NB4 (cell line): ENCODE data around the gene BARX1.

ENCODE experiments used
- POLR2A ChIP-seq: IDR thresholded peaks from 2 replicates; pipeline ENCODE4 v1.6.1; 2011; ENCODE audit warnings: mild to moderate bottlenecking; ENCODE audit not compliant: insufficient read length; ENCODE audit errors: extremely low read depth
- TF ChIP-seq, protein P1 (sequence below): IDR thresholded peaks from one replicate; pipeline ENCODE4 v1.5.1; 2012; ENCODE audit warnings: low read depth, low read length

DNA sequence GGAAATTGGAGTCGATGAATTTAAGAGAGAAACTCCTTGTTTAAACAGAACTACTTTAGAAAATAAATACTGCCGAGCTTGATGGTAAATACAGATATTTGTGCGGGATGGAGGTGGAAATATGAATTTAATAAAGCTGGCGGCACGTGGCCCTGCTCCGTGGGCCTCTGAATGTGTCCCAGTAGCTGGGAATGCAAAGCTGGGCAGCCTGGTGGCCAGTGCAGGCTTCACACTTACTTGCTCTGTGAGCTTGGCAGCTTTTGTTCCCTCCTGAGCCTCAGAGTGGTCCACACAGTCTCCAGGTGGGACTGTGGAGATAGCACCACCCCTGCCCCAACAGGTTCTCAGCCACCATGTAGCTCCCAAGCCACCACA lies 45.9 kb downstream of the BARX1 start:
- no peak for TF ChIP-seq POLR2A
- TF ChIP-seq, protein P1, sequence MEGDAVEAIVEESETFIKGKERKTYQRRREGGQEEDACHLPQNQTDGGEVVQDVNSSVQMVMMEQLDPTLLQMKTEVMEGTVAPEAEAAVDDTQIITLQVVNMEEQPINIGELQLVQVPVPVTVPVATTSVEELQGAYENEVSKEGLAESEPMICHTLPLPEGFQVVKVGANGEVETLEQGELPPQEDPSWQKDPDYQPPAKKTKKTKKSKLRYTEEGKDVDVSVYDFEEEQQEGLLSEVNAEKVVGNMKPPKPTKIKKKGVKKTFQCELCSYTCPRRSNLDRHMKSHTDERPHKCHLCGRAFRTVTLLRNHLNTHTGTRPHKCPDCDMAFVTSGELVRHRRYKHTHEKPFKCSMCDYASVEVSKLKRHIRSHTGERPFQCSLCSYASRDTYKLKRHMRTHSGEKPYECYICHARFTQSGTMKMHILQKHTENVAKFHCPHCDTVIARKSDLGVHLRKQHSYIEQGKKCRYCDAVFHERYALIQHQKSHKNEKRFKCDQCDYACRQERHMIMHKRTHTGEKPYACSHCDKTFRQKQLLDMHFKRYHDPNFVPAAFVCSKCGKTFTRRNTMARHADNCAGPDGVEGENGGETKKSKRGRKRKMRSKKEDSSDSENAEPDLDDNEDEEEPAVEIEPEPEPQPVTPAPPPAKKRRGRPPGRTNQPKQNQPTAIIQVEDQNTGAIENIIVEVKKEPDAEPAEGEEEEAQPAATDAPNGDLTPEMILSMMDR = no peak
